NB4 (cell line): ENCODE results near the gene SPATA16.

ENCODE experiments used
- DNase-seq: peaks from one replicate; pipeline ENCODE4 v3.0.0; 2010; ENCODE audit warnings: low read depth
- H3K4me3 ChIP-seq: one replicate; pipeline ENCODE4 v1.5.1; 2011; ENCODE audit warnings: mild to moderate bottlenecking, low read depth, low read length, moderate library complexity
- CTCF ChIP-seq: IDR thresholded peaks from one replicate; pipeline ENCODE4 v1.5.1; 2012; ENCODE audit warnings: low read depth, low read length
- MAX ChIP-seq: IDR thresholded peaks from 2 replicates; pipeline ENCODE4 v1.6.1; 2011; ENCODE audit warnings: low read depth, low read length
- MYC ChIP-seq: IDR thresholded peaks from 2 replicates; pipeline ENCODE4 v1.6.1; 2011; ENCODE audit warnings: low read depth, low read length
- POLR2A ChIP-seq: IDR thresholded peaks from 2 replicates; pipeline ENCODE4 v1.6.1; 2011; ENCODE audit warnings: mild to moderate bottlenecking; ENCODE audit not compliant: insufficient read length; ENCODE audit errors: extremely low read depth

SPATA16 gene

GRCh38 chr3:172931746-172932285 lies 209.2 kb downstream of the SPATA16 start:
- no peak for TF ChIP-seq MAX
- TF ChIP-seq POLR2A = no peak
- TF ChIP-seq CTCF = no peak
- no peak for TF ChIP-seq MYC
- DNase-seq = no peak
- H3K4me3 ChIP-seq = no peak overlapping the region

GRCh38 chr3:172929451-172929850 lies 211.6 kb downstream of the SPATA16 start:
- H3K4me3 ChIP-seq = no peak overlapping the region

GRCh38 chr3:172924546-172924945 lies 216.5 kb downstream of the SPATA16 start:
- no peak for DNase-seq
- H3K4me3 ChIP-seq = no peak overlapping the region
- TF ChIP-seq POLR2A (no peak), CTCF (no peak)

More at GRCh38 chr3:172929451-172929850, 211.6 kb downstream of the SPATA16 start:
- DNase-seq = no peak
- TF ChIP-seq MAX = no peak
- no peak for TF ChIP-seq CTCF
- no peak for TF ChIP-seq MYC
- no peak for TF ChIP-seq POLR2A

- H3K4me3 ChIP-seq = no peak overlapping the region
- TF ChIP-seq MAX = no peak
- TF ChIP-seq CTCF = no peak
- no peak for TF ChIP-seq POLR2A
- TF ChIP-seq MYC = no peak
- DNase-seq = no peak
These were observed 221.7 kb downstream of the SPATA16 start for GRCh38 chr3:172919297-172919683.

GRCh38 chr3:172918568-172919296 lies 222.3 kb downstream of the SPATA16 start:
- no peak overlapping the region for H3K4me3 ChIP-seq
- TF ChIP-seq CTCF (no peak), MYC (no peak), MAX (no peak), POLR2A (no peak)
- DNase-seq = no peak

- TF ChIP-seq POLR2A = no peak
- no peak overlapping the region for H3K4me3 ChIP-seq
- DNase-seq = no peak
These were observed 222.9 kb downstream of the SPATA16 start for GRCh38 chr3:172918165-172918564.
